ENCODE measurements around the gene ZNF385B.

ZNF385B gene

DNA sequence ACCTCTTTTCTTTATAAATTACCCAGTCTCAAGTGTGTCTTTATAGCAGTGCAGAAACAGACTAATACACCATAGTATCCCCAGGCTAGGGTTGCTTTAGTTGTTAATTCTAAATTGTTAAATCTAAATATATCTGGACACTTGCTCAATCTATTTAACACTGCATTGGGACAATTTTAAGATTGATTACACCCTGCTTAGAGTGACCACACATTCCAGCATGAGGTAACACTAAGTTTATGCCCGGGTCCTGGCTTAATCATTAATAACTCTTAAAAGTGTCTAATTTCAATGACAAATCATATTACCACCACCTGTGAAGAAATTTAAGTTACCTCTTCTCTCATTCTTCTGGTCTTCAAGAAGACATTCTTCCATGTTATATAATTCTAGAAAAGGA lies 131.4 kb downstream of the ZNF385B start:
- no peak for DNase-seq

GRCh38 chr2:179726461-179727180 lies 134.8 kb downstream of the ZNF385B start:
- no peak for DNase-seq

DNA sequence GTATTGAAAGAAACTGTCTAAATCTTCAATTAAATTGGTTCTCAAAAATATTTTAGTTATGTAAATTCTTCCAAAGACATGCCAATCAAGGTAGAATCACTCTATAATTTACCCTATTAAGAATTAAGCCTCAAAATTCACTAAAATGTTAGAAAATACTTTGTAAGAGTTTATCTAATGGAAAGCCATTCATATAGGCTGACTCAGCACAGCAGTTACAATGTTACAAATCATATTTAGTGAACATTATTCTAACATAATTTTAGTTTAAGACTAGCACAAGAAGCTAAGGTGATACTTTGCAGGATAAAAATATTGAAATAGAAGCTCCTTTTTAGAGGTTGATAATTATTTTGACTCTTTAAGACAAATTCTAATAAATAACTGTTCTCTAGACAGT lies 137.0 kb downstream of the ZNF385B start:
- DNase-seq, result no peak

- DNase-seq, result no peak
Measured at GRCh38 chr2:179720173-179720772, 141.1 kb downstream of the ZNF385B start.

DNA sequence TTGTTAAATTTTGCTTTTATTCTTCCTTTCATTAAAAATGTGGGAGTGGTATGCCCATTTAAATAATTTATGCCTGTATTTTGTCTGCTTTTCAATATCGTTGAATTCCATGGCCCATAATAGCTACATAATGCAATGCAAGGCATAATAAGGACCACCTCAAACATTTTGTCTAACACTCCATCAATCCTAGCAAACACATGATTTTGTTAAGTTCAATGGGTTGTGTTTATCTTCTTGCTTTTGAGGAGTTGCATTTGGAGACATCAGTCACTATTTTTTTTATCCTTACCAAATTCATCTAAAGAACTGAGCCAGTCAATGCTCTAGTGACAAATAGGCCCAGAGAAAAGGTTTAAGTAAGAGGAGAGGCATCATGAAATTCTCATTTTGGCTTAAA lies 145.5 kb downstream of the ZNF385B start:
- DNase-seq, result no peak

DNA sequence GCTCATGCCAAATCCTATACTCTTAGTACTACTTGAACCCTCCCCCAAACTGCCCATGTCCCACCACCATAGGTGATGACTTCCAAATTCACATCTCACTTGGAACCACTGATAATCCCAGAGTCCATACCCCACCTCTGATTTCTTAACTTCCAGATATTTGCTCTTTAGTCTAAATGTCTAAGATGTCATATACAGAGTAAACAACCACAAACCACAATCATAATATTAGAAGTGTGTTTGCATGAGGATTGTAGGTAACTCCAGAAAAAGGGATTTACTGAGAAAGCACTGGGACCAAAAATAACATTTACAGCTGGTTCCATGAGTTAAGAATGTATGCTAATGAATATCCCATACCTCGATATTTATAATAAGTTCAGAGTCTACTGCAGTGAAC lies 146.2 kb downstream of the ZNF385B start:
- no peak for DNase-seq

GRCh38 chr2:179712825-179713224 lies 148.6 kb downstream of the ZNF385B start:
- DNase-seq, result no peak

DNA sequence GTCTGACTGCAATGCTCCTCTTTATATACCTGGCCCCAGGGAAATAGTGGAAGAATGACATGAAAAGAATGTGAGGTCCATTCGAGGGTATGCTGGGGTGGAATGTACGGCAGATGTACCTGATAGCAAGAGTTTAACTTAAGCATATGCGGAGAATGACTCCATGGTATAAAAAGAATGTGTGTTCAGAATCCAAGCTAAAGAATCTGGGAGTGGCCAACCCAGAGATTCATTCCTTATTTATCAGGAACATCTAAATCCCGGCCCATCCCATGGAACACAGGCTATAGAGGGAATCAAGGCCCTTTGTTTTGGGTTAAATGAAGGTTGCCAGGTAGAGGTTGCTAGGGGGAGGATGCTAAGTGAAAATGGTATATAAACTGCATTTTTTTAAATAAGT lies 150.0 kb downstream of the ZNF385B start:
- DNase-seq, result no peak

- DNase-seq, result no peak
Measured at GRCh38 chr2:179703702-179704101, 157.7 kb downstream of the ZNF385B start.

DNA sequence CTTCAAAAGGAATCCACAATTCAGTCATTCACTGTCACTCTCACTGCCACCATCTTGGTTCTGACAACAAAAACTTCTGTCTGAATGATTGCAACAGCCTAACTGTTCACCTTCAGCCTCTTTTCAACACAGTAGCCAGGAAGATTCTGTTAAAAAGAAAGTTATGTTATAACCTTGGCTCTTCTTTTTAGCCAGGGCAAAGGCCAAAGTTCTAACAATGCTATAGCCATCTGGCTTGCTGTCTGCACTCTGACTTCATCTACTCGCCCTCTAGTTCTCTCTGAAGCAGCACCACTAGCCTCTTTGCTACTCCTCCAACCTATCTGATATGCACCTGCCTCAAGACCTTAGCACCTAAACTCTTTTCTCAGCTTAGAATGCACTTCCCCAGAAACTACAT lies 158.5 kb downstream of the ZNF385B start:
- DNase-seq, result no peak

DNA sequence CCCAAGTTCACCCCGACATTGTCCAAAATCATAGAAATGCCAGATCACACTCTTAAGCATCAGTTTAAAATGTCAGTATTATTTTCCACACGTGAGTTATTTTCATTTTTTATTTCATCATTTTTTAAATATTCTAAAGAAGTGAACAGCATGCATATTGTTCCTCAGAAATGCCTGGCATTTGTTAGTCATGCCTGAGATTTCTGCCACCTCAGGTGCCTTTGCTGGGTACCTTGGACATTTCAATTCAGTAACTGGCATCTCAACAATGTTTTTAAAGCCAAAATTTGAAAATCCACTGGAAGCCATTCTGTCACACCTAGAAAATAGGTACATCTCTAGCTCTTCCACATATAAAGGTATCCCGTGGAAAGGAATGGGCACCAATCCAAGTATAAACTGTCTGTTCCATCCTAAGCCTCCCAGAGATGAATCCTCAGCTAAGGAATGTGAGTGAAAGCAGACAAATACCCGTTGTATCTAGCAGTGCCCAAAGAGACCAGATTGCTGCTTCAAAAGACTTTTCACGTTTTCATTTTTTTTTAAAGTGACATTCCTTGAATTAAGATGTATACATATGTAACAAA lies 159.8 kb downstream of the ZNF385B start:
- no peak for DNase-seq

GRCh38 chr2:179695486-179695885 lies 165.9 kb downstream of the ZNF385B start:
- DNase-seq, result no peak

- no peak for DNase-seq
Measured at GRCh38 chr2:179694963-179695362, 166.4 kb downstream of the ZNF385B start.

- DNase-seq, result no peak
Measured at GRCh38 chr2:179692610-179693009, 168.8 kb downstream of the ZNF385B start.

GRCh38 chr2:179692043-179692442 lies 169.4 kb downstream of the ZNF385B start:
- no peak for DNase-seq

DNA sequence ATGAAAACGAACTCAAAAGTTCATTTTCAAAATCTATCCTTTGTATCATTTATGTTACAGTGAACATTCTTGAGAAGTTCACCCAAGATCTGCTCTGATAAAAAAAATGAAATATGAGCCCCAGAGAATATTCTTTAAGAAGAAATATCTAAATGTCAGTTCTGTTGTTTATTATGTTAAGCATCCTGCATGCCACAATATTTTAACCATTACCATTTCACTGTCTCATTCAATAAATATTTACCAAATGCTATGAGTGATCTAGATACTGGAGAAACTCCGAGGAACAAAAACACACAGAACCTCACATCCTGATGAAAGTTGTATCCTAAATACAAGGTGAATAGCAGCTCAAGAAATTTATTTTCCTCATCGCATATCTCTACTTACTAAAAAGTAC lies 170.2 kb downstream of the ZNF385B start:
- no peak for DNase-seq

- no peak for DNase-seq
Measured at GRCh38 chr2:179686718-179687342, 174.6 kb downstream of the ZNF385B start.

DNA sequence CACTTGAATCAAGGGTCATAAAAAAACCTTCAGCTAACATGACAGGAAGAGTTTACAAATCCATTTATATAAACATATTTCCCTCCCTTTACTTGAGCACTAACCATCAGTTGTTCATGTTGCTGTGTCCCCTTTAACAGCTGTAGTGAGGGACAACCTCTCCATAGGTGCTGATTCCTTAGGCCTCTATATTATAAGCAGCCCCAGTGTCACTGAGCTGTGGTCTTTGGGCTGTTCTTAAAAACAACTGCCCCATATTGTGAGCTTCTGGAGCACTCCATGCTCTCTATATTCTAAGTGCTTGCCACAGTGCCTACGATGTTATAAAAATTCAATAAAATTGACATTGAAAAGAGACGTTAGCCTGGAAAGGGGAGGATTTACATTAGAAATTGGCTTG lies 175.3 kb downstream of the ZNF385B start:
- no peak for DNase-seq

GRCh38 chr2:179685146-179685545 lies 176.3 kb downstream of the ZNF385B start:
- no peak for DNase-seq

- DNase-seq, result no peak
Measured at GRCh38 chr2:179682756-179683155, 178.7 kb downstream of the ZNF385B start.

DNA sequence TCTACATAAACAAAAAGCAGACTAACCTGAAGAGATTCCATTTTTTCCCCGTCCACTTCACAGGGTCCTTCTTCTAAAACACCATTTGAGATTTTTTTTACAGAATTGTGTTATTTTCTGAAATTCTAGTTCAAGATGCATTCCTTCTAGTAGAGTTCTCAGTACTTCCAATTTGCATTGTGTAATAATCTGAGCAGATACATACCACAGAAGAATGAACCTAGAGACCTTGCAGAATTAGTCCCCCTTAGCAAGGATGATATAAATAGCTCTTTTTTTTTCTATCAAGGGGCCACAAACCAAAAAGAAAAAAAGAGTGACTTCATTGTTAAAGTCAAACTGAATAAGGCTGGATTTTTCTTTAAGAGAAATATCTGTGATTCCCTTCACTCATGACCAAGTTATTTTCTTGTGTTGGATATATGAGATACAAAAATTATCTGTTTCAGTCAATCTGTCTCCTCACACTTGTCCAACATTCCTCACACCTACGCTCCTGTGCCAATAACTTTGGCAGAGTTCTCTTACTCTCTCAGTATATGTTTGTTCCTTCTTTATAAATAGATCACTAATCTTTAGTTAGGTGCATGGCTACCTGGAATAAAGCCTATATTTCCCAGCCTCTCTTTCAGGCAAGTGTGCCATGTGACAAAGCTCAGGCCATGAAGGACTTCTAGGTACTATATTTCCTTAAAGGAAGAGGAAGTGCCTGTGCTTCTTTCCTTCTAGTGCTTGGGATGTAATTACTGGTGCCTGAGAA lies 183.5 kb downstream of the ZNF385B start:
- no peak for DNase-seq

DNA sequence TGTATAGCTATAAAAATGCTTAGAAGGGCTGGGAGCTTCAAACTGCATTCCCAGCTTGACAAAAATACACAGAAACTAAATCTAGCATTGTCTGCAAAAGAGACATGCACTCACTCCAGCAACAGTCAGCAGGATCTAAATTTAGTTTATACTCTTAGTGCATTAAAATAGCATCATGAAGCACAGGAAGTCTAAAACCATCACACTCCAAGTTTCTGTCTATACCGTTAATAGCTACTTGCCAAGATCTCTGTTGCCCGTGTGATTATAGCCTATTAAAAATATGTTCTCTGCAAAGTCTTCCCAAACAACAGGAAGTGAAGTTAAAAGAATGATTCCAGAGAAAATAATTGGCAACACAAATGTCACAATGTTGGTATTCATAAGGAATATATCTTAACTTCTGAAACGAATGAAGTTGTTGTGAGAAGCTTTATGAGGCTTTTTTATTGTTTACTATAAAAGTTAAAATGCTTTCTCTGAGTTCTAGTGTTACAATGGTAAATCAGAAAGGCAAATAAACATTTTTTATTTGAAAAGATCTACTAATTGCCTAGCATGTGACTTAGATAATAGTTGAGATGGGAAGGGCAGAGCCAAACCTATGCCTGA lies 184.2 kb downstream of the ZNF385B start:
- no peak for DNase-seq

DNA sequence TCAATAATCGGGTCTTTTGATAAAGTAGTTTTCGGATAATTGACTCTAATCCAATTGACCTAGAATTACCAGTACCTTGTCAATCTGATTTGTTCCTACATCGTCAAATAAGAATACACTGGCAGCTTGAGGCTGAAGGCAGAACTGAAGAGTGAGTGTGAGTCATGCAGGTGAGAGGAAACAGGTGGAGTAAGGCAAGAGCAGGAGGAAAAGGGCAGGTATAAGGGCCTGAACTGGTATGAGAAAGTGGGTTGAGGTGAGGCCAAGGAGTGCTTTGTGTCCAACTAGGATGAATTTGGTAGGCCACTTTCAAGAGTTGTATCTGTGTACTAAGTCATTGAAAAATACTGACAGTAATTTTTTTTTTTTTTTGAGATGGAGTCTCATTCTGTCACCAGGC lies 186.0 kb downstream of the ZNF385B start:
- no peak for DNase-seq
